NCI-H146 treated with DMSO at 0.1 percent for 48 hours (cell line): Measurements from ENCODE around the gene PTPRN2.
"Not testable (repeated sequence)": the region's sequence is repeated elsewhere in the genome, so short reads cannot be mapped to it uniquely, and the experiment has no call there.

ENCODE experiments used
- DNase-seq: peaks from one replicate; lab custom pipeline; 2025; ENCODE audit not compliant: unreplicated experiment; lab: John Stamatoyannopoulos, UW

The PTPRN2 gene

DNA sequence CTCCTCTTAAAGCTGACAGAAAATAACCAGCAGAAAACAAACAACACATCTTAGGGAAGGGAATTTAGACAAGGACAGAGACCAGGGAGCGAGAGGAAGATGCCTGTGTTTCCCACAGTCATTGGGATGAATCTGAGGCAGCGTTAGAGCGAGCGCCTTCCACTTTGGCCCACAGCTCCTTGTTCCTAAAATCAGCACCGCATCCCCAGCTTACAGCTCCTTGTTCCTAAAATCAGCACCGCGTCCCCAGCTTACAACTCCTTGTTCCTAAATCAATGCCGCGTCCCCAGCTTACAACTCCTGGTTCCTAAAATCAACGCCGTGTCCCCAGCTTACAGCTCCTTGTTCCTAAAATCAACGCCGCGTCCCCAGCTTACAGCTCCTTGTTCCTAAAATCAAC is 593.3 kb downstream of the PTPRN2 start:
- no peak for DNase-seq

DNA sequence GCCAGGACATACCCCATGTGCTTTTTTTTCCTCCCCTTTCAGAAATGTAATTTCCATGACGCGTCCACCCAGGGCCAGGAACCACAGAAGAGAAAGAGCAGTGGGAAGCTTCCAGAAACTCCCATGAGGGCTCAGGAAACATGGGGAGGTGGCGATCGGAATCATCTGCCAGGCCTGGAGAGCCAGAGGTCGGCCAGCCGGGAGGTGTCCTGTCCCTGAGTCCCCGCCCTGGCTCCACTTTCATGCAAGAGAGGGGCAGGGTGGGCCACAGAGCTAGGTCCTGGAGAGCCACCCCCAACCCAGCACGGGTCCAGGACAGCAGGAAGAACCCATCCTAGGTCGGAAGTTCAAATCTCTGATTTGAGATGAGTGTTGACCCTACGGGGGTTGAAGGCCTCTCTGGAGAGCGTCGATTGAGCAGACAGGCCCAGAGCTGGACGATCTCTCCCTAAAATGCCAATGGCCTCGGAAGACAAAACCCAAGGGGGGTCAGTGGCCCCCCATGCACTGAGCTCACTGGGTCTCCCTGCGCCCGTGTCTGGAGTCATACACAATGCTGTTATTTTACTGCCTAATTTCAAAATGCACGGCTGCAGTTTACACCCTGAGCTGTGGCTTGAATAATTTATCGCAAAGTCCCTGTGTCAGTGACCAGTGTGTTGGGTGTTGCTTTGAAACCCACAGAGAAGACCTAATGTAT is 594.1 kb downstream of the PTPRN2 start:
- DNase-seq = no peak

- no peak for DNase-seq
Observed at GRCh38 chr7:157992511-157993160, 595.0 kb downstream of the PTPRN2 start.

- no peak for DNase-seq
Observed at GRCh38 chr7:157991761-157992160, 595.9 kb downstream of the PTPRN2 start.

DNA sequence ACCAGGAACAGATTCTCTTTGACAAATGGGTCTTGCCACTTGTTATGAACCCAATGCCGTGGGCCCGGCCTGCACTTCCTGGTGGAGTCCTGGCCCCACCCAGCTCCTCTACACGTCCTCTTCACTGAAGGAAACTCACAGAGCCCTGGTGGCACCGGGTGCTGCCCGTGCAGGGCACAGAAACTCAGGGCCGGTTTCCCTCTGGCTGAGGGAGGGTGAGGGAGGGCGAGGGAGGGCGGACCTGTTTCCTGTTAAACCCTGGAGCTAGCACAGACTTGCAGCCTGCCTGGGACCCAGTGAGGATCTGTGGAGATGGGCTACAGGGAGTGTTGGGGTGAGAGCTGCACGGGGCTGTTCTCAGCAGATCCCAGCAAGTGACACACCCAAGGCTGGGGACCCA is 596.3 kb downstream of the PTPRN2 start:
- no peak for DNase-seq

- DNase-seq = no peak
Observed at GRCh38 chr7:157990881-157991250, 596.8 kb downstream of the PTPRN2 start.

DNA sequence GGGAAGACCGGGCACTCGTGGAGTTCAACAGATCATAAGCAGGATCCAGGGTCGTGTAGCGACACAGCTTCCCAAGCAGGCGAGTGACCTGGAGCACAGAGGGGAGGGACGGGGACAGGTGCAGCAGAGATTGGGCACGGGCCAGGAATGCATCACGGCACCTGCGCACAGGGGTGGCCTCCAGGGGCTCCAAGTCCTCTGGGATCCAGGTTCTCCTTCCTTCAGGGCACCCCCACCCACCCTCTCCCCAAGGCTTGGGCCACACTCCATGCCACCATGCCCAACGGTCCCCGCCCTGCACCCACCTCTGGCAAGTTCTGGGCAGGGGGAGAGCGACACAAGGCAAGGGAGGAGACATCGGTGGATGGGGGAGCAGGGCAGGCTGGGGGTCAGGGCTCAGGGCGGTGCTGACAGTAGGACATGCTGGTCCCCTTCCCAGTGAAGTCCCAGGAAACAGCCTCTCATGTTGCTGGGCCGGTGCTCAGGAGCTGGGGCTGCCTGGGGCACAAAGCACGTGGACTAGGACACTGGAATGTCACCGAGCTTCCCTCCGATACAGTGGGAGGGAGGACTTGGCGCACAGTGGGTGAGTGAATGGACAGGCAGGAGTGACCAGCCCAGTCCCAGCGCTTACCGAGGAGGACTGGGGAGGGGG is 597.3 kb downstream of the PTPRN2 start:
- DNase-seq = no peak

- DNase-seq = no peak
Observed at GRCh38 chr7:157989589-157989988, 598.0 kb downstream of the PTPRN2 start.

GRCh38 chr7:157987906-157988305 is 599.7 kb downstream of the PTPRN2 start:
- DNase-seq = no peak

- DNase-seq = no peak
Observed at GRCh38 chr7:157986051-157986450, 601.6 kb downstream of the PTPRN2 start.

DNA sequence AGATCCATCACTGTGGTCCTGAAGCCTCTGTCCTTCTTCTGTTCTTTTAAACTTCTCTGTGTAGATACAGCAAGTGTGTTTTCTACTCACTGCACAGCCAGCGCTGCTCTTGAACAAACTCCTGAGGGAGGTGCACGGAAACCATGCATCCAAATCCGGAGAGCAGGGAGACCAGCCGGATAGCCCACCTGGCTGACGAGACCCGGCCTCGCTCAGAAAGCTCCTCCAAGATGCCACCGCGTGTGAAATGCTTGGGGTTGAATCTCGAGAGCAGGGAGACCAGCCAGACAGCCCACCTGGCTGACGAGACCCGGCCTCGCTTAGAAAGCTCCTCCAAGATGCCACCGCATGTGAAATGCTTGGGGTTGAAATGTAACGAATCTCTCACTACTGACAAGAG is 602.0 kb downstream of the PTPRN2 start:
- DNase-seq = no peak

DNA sequence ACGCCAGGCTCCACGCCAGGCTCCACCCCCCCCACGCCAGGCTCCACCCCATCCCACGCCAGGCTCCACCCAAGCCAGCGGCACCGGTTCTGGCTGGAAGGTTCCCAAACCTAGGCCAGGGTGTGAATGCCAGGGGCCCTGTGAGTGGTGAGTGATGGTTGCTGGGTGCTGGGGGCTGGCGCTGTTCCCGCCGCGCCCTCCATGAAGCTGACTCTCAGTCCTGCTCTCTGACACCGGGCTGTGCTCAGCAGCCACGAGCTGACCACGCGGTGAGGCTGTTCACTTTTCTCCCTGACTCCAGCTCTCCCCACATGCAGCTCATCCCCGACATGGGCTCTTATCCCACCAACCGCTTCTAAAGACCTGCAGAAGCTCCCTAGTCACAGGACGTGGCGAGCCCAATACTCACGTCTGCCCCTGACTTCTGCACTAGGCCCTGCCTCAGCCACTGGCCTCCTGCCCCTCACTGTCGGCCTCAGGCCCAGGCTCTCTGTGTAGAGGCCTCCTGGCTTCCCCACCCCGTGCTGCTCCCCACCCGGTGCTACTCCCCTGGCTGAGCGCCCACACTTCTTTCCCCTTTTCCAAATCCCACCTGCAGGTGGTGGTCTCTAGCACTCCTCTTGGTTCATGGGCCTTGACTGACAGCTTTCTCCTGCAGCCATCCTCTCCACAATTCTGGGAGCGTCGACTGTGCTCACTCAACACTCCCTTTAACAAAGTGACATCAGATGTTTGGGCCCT is 603.0 kb downstream of the PTPRN2 start:
- DNase-seq = no peak

DNA sequence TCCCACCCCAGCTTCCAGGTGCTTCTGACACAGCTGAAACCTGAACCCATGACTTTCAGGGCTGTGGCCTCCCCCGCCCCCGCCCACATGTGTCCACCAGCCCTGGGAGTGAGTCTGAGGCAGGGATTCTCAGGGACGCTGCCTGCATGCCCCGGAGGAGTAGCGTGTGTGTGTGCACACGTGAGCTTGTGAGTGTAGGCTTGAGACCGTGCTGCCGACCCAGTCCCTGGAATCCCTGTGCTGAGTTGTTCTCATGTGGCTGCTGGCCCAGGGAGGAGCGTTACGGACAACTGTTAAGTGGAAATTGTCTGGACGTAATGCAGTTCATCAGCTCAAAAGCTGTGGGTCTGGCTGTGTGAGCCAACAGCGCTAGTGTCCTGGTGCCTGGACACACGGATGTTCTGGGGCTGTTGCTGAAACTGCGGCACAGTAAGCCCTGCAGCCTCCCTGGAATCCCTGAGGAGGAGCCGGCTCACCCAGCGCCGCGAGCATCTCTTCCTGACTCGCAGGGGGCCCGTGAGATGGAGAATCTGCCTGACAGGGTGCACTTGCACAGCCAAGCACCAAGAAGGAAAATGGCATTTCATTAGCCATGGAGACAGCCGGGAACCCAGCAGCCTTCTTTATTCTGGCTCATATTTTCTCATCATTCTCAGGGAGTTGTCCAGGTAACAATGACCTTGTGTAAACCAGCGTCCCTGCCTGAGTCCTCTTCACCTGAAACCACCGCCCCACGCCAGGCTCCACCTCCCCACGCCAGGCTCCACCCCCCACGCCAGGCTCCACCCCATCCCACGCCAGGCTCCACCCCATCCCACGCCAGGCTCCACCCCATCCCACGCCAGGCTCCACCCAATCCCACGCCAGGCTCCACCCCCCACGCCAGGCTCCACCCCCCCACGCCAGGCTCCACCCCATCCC is 603.9 kb downstream of the PTPRN2 start:
- DNase-seq = no peak

- DNase-seq = no peak
Observed at GRCh38 chr7:157981778-157982177, 605.8 kb downstream of the PTPRN2 start.

GRCh38 chr7:157980774-157981173 is 606.8 kb downstream of the PTPRN2 start:
- DNase-seq = no peak

DNA sequence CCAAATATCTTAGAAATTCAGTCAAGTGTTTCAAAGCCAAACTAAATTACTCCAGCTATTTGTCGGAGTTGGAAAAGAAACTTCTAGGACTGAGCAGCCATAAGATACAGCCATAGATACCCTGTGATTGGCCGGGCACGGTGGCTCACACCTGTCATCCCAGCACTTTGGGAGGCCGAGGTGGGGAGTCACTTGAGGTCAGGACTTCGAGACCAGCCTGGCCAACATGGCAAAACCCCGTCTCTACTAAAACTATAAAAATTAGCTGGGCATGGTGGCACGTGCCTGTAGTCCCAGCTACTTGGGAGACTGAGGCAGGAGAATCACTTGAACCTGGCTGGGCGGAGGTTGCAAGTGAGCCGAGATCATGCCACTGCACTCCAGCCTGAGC is 607.3 kb downstream of the PTPRN2 start:
- DNase-seq = not testable (repeated sequence)

DNA sequence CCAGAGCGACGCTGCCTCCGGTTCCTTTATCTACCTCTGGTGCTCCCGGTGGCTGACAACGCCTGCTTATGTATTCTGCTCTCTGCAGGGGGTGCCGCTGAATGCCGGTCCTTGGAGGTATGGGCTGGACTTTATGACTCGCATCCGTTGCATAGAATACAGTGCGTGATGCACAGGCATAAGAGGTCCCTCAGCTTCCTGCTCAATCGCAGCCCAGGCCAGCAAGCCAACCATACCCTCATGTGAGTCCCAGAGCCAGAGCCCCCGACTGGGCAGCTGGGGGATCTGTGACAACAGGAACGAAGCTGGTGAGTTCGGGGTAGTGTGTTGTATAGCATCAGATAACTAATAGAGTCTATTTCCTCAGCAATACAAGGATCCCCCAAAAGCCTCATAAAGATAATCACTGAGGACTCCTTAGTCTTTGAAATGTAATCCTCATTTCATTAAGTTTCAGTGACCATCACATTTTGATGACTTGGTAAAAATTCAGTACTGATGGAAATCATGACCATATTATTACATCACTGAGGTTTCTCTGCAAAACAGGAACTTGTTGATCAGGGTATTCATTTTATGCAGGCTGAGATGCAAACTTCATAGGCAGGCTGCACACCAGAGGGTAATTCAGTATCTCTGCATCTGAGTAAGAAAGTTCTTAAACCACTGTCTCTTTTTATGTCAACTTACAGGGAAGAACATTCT is 607.8 kb downstream of the PTPRN2 start:
- peak; percentile 28 for DNase-seq

- peak; percentile 32 for DNase-seq
Observed at GRCh38 chr7:157978766-157979165, 608.9 kb downstream of the PTPRN2 start.

DNA sequence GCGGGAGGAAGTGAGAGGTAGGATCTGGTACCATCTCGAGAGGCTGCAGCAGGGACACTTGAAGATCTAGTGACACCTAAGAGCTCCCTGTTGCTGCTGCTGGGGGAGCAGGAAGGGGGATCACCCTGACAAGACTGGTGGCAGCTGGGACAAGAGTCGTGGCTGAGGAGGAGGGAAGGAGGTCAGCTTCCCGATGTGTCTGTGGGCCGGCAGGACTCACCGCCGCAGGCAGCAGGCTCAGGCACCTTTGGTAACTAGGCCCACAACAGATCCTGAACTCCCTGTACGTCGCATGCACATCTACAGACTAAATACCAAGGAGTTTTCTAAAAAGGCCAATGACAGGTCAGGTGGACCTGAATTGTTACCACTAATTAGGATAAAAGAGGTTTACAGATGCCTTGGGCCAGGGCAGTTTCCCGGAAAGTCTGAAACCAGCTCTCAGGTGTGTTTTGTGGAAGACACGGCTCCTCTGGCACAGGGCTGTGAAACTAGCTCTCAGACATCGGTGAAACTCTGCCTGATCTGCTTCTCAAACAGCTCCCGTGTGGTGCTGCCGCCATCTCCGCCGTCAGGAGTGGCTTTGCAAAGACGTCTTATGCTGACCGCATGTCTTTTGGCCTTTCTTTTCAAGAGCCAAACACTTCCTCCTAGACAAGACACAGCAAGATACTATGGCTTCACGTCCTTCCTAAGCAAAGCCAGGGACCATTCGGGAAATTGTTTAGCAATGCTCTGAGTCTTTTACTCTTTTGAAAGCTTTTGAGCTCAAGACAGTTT is 609.7 kb downstream of the PTPRN2 start:
- no peak for DNase-seq
